IMR-90 (cell line): ENCODE measurements around the gene IRAK2.

Experiments used
- CEBPB ChIP-seq: IDR thresholded peaks from 2 replicates; pipeline ENCODE4 v1.6.1; 2012; ENCODE audit warnings: low read depth, low read length, improper control_type of control experiment
- FOS ChIP-seq: fragments of 150-350 bp; IDR thresholded peaks from 2 replicates; pipeline ENCODE4 v1.6.1; 2016; ENCODE audit warnings: low read depth, low read length
- MXI1 ChIP-seq: IDR thresholded peaks from 2 replicates; pipeline ENCODE4 v1.6.1; 2012; ENCODE audit warnings: low read depth, mild to moderate bottlenecking, low read length, moderate library complexity, borderline replicate concordance
- POLR2A ChIP-seq: IDR thresholded peaks from 2 replicates; pipeline ENCODE4 v1.6.1; 2012; ENCODE audit warnings: mild to moderate bottlenecking, low read depth, low read length
- TF ChIP-seq, protein P1 (sequence below): conservative IDR thresholded peaks from 2 replicates; pipeline ENCODE4 v1.5.1; 2012; ENCODE audit warnings: mild to moderate bottlenecking, low read depth, low read length, improper control_type of control experiment

DNA sequence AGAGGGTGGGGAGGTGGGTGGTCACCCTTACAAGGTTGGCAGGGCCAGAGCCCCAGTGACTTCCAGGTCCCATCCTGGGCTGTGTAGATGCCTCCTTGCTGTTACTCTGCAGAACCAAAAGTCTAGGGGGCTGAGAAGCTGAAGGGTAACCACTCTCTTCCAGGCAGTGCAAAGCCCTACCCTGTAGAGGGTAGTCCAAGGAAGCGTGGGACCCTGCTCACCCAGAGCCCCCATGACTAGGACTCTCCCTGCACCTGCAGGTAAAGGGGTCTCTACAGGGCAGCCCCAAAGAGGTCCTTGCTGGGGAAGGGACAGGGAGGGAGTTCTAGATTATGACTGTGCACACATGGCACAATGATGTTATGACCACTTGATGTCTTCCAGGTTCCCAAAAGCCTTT lies 113.8 kb downstream of the IRAK2 start:
- TF ChIP-seq, protein P1, sequence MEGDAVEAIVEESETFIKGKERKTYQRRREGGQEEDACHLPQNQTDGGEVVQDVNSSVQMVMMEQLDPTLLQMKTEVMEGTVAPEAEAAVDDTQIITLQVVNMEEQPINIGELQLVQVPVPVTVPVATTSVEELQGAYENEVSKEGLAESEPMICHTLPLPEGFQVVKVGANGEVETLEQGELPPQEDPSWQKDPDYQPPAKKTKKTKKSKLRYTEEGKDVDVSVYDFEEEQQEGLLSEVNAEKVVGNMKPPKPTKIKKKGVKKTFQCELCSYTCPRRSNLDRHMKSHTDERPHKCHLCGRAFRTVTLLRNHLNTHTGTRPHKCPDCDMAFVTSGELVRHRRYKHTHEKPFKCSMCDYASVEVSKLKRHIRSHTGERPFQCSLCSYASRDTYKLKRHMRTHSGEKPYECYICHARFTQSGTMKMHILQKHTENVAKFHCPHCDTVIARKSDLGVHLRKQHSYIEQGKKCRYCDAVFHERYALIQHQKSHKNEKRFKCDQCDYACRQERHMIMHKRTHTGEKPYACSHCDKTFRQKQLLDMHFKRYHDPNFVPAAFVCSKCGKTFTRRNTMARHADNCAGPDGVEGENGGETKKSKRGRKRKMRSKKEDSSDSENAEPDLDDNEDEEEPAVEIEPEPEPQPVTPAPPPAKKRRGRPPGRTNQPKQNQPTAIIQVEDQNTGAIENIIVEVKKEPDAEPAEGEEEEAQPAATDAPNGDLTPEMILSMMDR, result no peak
- TF ChIP-seq CEBPB (no peak), POLR2A (no peak), MXI1 (no peak), FOS (no peak)
